ENCODE results near the gene BCLAF1. TPM values are rescaled to one million over a fixed set of nuclear protein-coding genes. Genes with fewer than 3 reads are reported as not detected.

BCLAF1 gene
- total and polyA plus RNA-seq, 9 of the 15 experiments (the other 6 are each of a cell fraction or from before 2014, with no cell fraction given), result 65.4 to 286 (median 165) TPM

- TF ChIP-seq TFAP4 (CRISPR knock-in tag; IDR thresholded peaks at IDR 0.05; ENCODE audit: borderline replicate concordance) (peak; percentile 68), CBX1 (IDR thresholded peaks at IDR 0.05; ENCODE audit: low read depth) (no peak), RCOR1 (IDR thresholded peaks at IDR 0.05; ENCODE audit: borderline replicate concordance in 1 of 2, low read depth in 2 of 2, low read length in 2 of 2) (peak in 1 of 2 experiments; percentile 61; a peak in 2 of 4 replicates), YY1 (IDR thresholded peaks at IDR 0.05; ENCODE audit: borderline replicate concordance in 1 of 3, control insufficient read depth in 1 of 3, extremely low read depth in 1 of 3, insufficient read depth in 3 of 3, insufficient read length in 1 of 3, insufficient replicate concordance in 2 of 3, low read depth in 1 of 3, low read length in 2 of 3) (peak in 1 of 3 experiments; percentile 56), SMARCA5 (IDR thresholded peaks at IDR 0.05) (peak; percentile 94), ARID4B (CRISPR knock-in tag; IDR thresholded peaks at IDR 0.05) (peak; percentile 69), TAF7 (tag; IDR thresholded peaks at IDR 0.05) (no peak), ZNF23 (CRISPR knock-in tag; IDR thresholded peaks at IDR 0.05) (no peak), NFRKB (IDR thresholded peaks at IDR 0.05; ENCODE audit: low read depth) (no peak), E2F5 (CRISPR knock-in tag; IDR thresholded peaks at IDR 0.05) (peak; percentile 80; the same call in 1 of the 2 replicates), HBP1 (CRISPR knock-in tag; IDR thresholded peaks at IDR 0.05) (0 out of 2 replicates have a peak, but pooled peaks have one; percentile 35), RFX1 (IDR thresholded peaks at IDR 0.05) (peak; percentile 96), MAZ (CRISPR knock-in tag; conservative IDR thresholded peaks at IDR 0.05 in 1 of 2, IDR thresholded peaks at IDR 0.05 in 1 of 2) (no peak; a peak in 2 of 4 replicates), NKRF (IDR thresholded peaks at IDR 0.05; ENCODE audit: borderline replicate concordance) (peak; percentile 82; the same call in 1 of the 2 replicates), MTA3 (IDR thresholded peaks at IDR 0.05; ENCODE audit: borderline replicate concordance) (0 out of 2 replicates have a peak, but pooled peaks have one; percentile 8), TBL1XR1 (IDR thresholded peaks at IDR 0.05; ENCODE audit: low read length in 2 of 2) (0 out of 4 replicates have a peak, but pooled peaks of 1 of the 2 experiments have one; percentile 21)
Measured at GRCh38 chr6:136288566-136289326, 900 bp downstream of the BCLAF1 start (continued).
